K562 (cell line): ENCODE results near the gene IL1RAPL2. TPM values are rescaled to one million over a fixed set of nuclear protein-coding genes. Genes with fewer than 3 reads are reported as not detected.

Experiments
- ATAC-seq: fragments of 200-7000 bp; cut with Tn5 transposase; 3 replicates; pipeline ENCODE4 v1.9.1; 2020; ENCODE audit warnings: moderate library complexity
- BruUV-seq: library from RNA; stranded (reverse); fragments of 400-500 nt; replicated peaks from 2 replicates; lab custom pipeline; 2021; lab: Mats Ljungman, UMichigan
- CTCF ChIA-PET: fragments of 300-600 bp; formaldehyde crosslinking; extraction: SDS; loops from one replicate; lab custom pipeline; 2021; ENCODE audit warnings: low intra/inter-chr PET ratio; lab: Yijun Ruan, JAX
- POLR2A ChIA-PET: fragments of 300-600, 350-650 bp; sonication (Branson Sonifier 250); formaldehyde crosslinking; extraction: SDS; loops from one replicate; lab custom pipeline; 2021; ENCODE audit warnings: antibody characterized with exemption, inconsistent platforms; lab: Yijun Ruan, JAX
- DNase-seq, 4 experiments: peaks; one replicate each; pipeline versions ENCODE4 v3.0.0 to v3.0.0-alpha.2; 2011 to 2018; ENCODE audit warnings: low spot score in 3 of 4, mixed read lengths in 3 of 4; ENCODE audit errors: extremely low read depth in 1 of 4
- FAIRE-seq: peaks from 2 replicates; lab custom pipeline; 2011; peaks lifted over from hg19 to GRCh38; lab: Jason Lieb, UNC
- H2AFZ ChIP-seq: 2 replicates; pipeline ENCODE4 v1.6.0; 2011; ENCODE audit warnings: low read depth, low read length, control low read depth, inconsistent platforms
- H3K27ac ChIP-seq: fragments of 200-600 bp; 3 replicates; pipeline ENCODE4 v1.8.0; 2011; ENCODE audit warnings: low read depth, mild to moderate bottlenecking, control low read depth, inconsistent platforms, low read length, moderate library complexity, mixed read lengths; ENCODE audit errors: extremely low read depth
- H3K27me3 ChIP-seq, 2 experiments: fragments of 300-600 bp in 1 of 2; 2 replicates in 1 of 2; 3 replicates in 1 of 2; pipeline versions ENCODE4 v1.6.0 to v1.8.0; 2011; ENCODE audit warnings: inconsistent platforms in 2 of 2, low read length in 2 of 2, mild to moderate bottlenecking in 1 of 2, mixed read lengths in 1 of 2, moderate library complexity in 1 of 2; ENCODE audit not compliant: control insufficient read depth in 2 of 2, insufficient read depth in 2 of 2
- H3K36me3 ChIP-seq: fragments of 300-600 bp; 3 replicates; pipeline ENCODE4 v1.8.0; 2011; ENCODE audit warnings: mild to moderate bottlenecking, low read length, inconsistent platforms; ENCODE audit not compliant: control insufficient read depth, insufficient read depth
- H3K4me1 ChIP-seq, 2 experiments: fragments of 200-600 bp in 1 of 2; replicated peaks in 1 of 2; 2 replicates in 1 of 2; 3 replicates in 1 of 2; pipeline versions ENCODE4 v1.5.1 to v1.8.0; 2011; ENCODE audit warnings: inconsistent platforms in 2 of 2, low read length in 2 of 2, mild to moderate bottlenecking in 1 of 2, mixed read lengths in 1 of 2, moderate library complexity in 1 of 2; ENCODE audit not compliant: control insufficient read depth in 2 of 2, insufficient read depth in 2 of 2
- H3K4me2 ChIP-seq: 2 replicates; pipeline ENCODE4 v1.6.1; 2011; ENCODE audit warnings: low read length, control low read depth, inconsistent platforms, mixed read lengths; ENCODE audit not compliant: insufficient read depth
- H3K4me3 ChIP-seq: fragments of 200-600 bp; sonication (generic), shearing (Covaris generic); 2 replicates; pipeline ENCODE4 v1.5.1; 2016; ENCODE audit warnings: control low read depth, inconsistent platforms
- H3K79me2 ChIP-seq: fragments of 200-600 bp; 3 replicates; pipeline ENCODE4 v1.8.0; 2011; ENCODE audit warnings: low read length, inconsistent platforms; ENCODE audit not compliant: control insufficient read depth, insufficient read depth
- H3K9ac ChIP-seq, 2 experiments: 2 replicates each; pipeline versions ENCODE4 v1.6.0 to v1.6.1; 2011; ENCODE audit warnings: low read depth in 2 of 2, low read length in 2 of 2, control low read depth in 1 of 2, inconsistent platforms in 1 of 2, mild to moderate bottlenecking in 1 of 2, mixed read lengths in 1 of 2; ENCODE audit not compliant: insufficient read depth in 1 of 2
- H3K9me1 ChIP-seq: one replicate; pipeline ENCODE4 v1.6.0; 2011; ENCODE audit warnings: inconsistent platforms, mild to moderate bottlenecking, low read length, moderate library complexity; ENCODE audit not compliant: control insufficient read depth, insufficient read depth
- H3K9me3 ChIP-seq: replicated peaks from 2 replicates; pipeline ENCODE4 v1.5.1; 2011; ENCODE audit warnings: low read depth, low read length, inconsistent platforms; ENCODE audit not compliant: control insufficient read depth, insufficient read depth
- H4K20me1 ChIP-seq: replicated peaks from 2 replicates; pipeline ENCODE4 v1.6.1; 2011; ENCODE audit warnings: low read length, inconsistent platforms, mixed read lengths; ENCODE audit not compliant: control insufficient read depth, insufficient read depth
- BRD9 ChIP-seq: fragments of 450-650 bp; IDR thresholded peaks from 2 replicates; pipeline ENCODE4 v1.6.1; 2018; ENCODE audit warnings: low read depth; ENCODE audit not compliant: partially characterized antibody
- CCNT2 ChIP-seq: IDR thresholded peaks from 2 replicates; pipeline ENCODE4 v1.6.1; 2011; ENCODE audit warnings: borderline replicate concordance, low read depth, mild to moderate bottlenecking, moderate library complexity, mixed read lengths, low read length; ENCODE audit not compliant: insufficient read length; ENCODE audit errors: extremely low read depth
- CHCHD3 ChIP-seq: fragments of 250-450 bp; sonication (Bioruptor Pico); IDR thresholded peaks from 2 replicates; pipeline ENCODE4 v2.1.2; 2022; ENCODE audit warnings: mild to moderate bottlenecking
- CTCF ChIP-seq, 3 experiments: IDR thresholded peaks in 2 of 3; conservative IDR thresholded peaks in 1 of 3; 2 replicates each; pipeline ENCODE4 v1.5.1; 2011 to 2012; ENCODE audit warnings: low read length in 3 of 3, mild to moderate bottlenecking in 3 of 3, control low read depth in 2 of 3, improper control_type of control experiment in 1 of 3, inconsistent platforms in 1 of 3, low read depth in 1 of 3, mixed read lengths in 1 of 3, moderate library complexity in 1 of 3; ENCODE audit not compliant: insufficient read depth in 2 of 3
- FOXM1 ChIP-seq, 2 experiments: fragments of 450-650 bp in 1 of 2; sonication (generic) in 1 of 2; formaldehyde crosslinking in 1 of 2; IDR thresholded peaks; 2 replicates each; pipeline versions ENCODE4 v1.6.1 to v1.9.0; 2017 to 2022; ENCODE audit warnings: low read depth in 2 of 2, mild to moderate bottlenecking in 2 of 2, missing genetic modification reagents in 1 of 2, moderate library complexity in 1 of 2
- HNRNPH1 ChIP-seq: fragments of 200-400 bp; formaldehyde crosslinking; optimal IDR thresholded peaks from 2 replicates; pipeline ENCODE3; 2017; ENCODE audit warnings: low read depth, mild to moderate bottlenecking, low read length, moderate library complexity
- MTA2 ChIP-seq: fragments of 450-650 bp; IDR thresholded peaks from 2 replicates; pipeline ENCODE4 v1.6.1; 2016; ENCODE audit warnings: low read depth
- NCOA2 ChIP-seq, 2 experiments: fragments of 450-650 bp; IDR thresholded peaks; 2 replicates each; pipeline ENCODE4 v1.6.1; 2018; ENCODE audit warnings: mild to moderate bottlenecking in 2 of 2, moderate library complexity in 1 of 2; ENCODE audit not compliant: partially characterized antibody in 2 of 2
- RAD51 ChIP-seq: fragments of 450-650 bp; IDR thresholded peaks from 2 replicates; pipeline ENCODE4 v1.7.1; 2016; ENCODE audit warnings: low read depth, mild to moderate bottlenecking, borderline replicate concordance
- SIN3B ChIP-seq: fragments of 450-650 bp; IDR thresholded peaks from 2 replicates; pipeline ENCODE4 v1.6.1; 2017; ENCODE audit warnings: low read depth, mild to moderate bottlenecking, moderate library complexity
- SP2 ChIP-seq: IDR thresholded peaks from 2 replicates; pipeline ENCODE4 v1.6.1; 2011; ENCODE audit warnings: mild to moderate bottlenecking, low read depth, low read length, moderate library complexity; ENCODE audit not compliant: poor library complexity, severe bottlenecking; ENCODE audit errors: extremely low read depth
- THRAP3 ChIP-seq: fragments of 450-650 bp; IDR thresholded peaks from 2 replicates; pipeline ENCODE4 v1.6.1; 2016; ENCODE audit warnings: mild to moderate bottlenecking, inconsistent platforms, borderline replicate concordance
- YY1 ChIP-seq, 3 experiments: IDR thresholded peaks; 2 replicates each; pipeline ENCODE4 v1.6.1; 2011; ENCODE audit warnings: low read length in 2 of 3, mild to moderate bottlenecking in 2 of 3, moderate library complexity in 2 of 3, borderline replicate concordance in 1 of 3, control low read depth in 1 of 3, low read depth in 1 of 3; ENCODE audit not compliant: insufficient read depth in 3 of 3, insufficient replicate concordance in 2 of 3, control insufficient read depth in 1 of 3, insufficient read length in 1 of 3; ENCODE audit errors: extremely low read depth in 1 of 3
- ZNF586 ChIP-seq: fragments of 450-650 bp; formaldehyde crosslinking; conservative IDR thresholded peaks from 2 replicates; pipeline ENCODE4 v1.4.0; 2020; ENCODE audit warnings: mild to moderate bottlenecking, moderate library complexity
- WGBS: fragments of 100-300 bp; shearing (Covaris generic); methylation state at CpG from one replicate; pipeline ENCODE4 v1.1.6; 2016; ENCODE audit warnings: low coverage, mixed read lengths; ENCODE audit not compliant: insufficient coverage; ENCODE audit errors: missing lambda C conversion rate; 5-methylcytosine and 5-hydroxymethylcytosine counted together
- in situ Hi-C: fragments of 300-500 bp; cut with MboI; formaldehyde crosslinking; loops from 4 replicates; pipeline ENCODE4 v1.15.0; 2018; ENCODE audit warnings: inconsistent platforms, mixed read lengths
- intact Hi-C: fragments of 100-400 bp; cut with micrococcal nuclease; formaldehyde crosslinking; loops from 2 replicates; pipeline ENCODE4 v1.14.2; 2022
- polyA plus RNA-seq, 8 experiments: library from polyadenylated mRNA; depleted of rRNA in 4 of 8; stranded (reverse) in 5 of 8; unstranded in 3 of 8; fragments of >200 nt; fragmentation: Nextera tagmentation in 2 of 8; fragmentation: Illumina TruSeq in 1 of 8; extraction: Ambion mirVana in 2 of 8; extraction: Trizol in 1 of 8; gene quantifications; 2 replicates each; pipeline versions ENCODE4 v1.2.1 to v1.2.3, GENCODE V29; 2011 to 2014; ENCODE audit warnings: inconsistent platforms in 1 of 8, missing spikeins in 1 of 8
- total RNA-seq, 7 experiments: library from RNA; depleted of rRNA in 6 of 7; stranded (reverse); fragments of >200 nt in 6 of 7; fragmentation: Illumina TruSeq in 2 of 7; extraction: Trizol in 2 of 7; gene quantifications; 2 replicates each; pipeline versions ENCODE4 v1.2.1 to v1.2.3, GENCODE V29; 2011 to 2021; ENCODE audit warnings: low replicate concordance in 1 of 7
- TF ChIP-seq, protein P1 (sequence below): fragments of 450-650 bp; formaldehyde crosslinking; IDR thresholded peaks from 2 replicates; pipeline ENCODE4 v1.4.0; 2020; ENCODE audit warnings: mild to moderate bottlenecking

The IL1RAPL2 gene
- total and polyA plus RNA-seq, 9 of the 15 experiments (the other 6 are each of a cell fraction or from before 2014, with no cell fraction given) = not detected

- H3K79me2 ChIP-seq = no peaks in the 10 kb centered on the region
- H3K4me2 ChIP-seq = no peak overlapping the region
- WGBS = 0% methylated on average over 1 of the region's 1 CpG
- intact Hi-C loops (no loop called here), in situ Hi-C loops (no loop called here)
- no peak overlapping the region for H3K27ac ChIP-seq
- TF ChIP-seq ZNF586 (CRISPR knock-in tag) (no peak), SP2 (no peak), THRAP3 (no peak), SIN3B (no peak), CCNT2 (no peak), RAD51 (no peak), NCOA2 (IDR thresholded peaks at IDR 0.05; ENCODE audit: partially characterized antibody in 2 of 2) (no peak), MTA2 (no peak), HNRNPH1 (no peak), BRD9 (no peak), YY1 (IDR thresholded peaks at IDR 0.05; ENCODE audit: borderline replicate concordance in 1 of 3, control insufficient read depth in 1 of 3, extremely low read depth in 1 of 3, insufficient read depth in 3 of 3, insufficient read length in 1 of 3, insufficient replicate concordance in 2 of 3, low read depth in 1 of 3, low read length in 2 of 3) (no peak), CTCF (IDR thresholded peaks at IDR 0.05 in 2 of 3, conservative IDR thresholded peaks at IDR 0.05 in 1 of 3; ENCODE audit: insufficient read depth in 2 of 3, low read depth in 1 of 3, low read length in 3 of 3) (no peak), CHCHD3 (no peak), FOXM1 (IDR thresholded peaks at IDR 0.05; ENCODE audit: low read depth) (no peak), FOXM1 (CRISPR knock-in tag; IDR thresholded peaks at IDR 0.05; ENCODE audit: low read depth) (no peak)
- TF ChIP-seq, protein P1, sequence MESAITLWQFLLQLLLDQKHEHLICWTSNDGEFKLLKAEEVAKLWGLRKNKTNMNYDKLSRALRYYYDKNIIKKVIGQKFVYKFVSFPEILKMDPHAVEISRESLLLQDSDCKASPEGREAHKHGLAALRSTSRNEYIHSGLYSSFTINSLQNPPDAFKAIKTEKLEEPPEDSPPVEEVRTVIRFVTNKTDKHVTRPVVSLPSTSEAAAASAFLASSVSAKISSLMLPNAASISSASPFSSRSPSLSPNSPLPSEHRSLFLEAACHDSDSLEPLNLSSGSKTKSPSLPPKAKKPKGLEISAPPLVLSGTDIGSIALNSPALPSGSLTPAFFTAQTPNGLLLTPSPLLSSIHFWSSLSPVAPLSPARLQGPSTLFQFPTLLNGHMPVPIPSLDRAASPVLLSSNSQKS (CRISPR knock-in tag) = no peak
- BruUV-seq = no TSS peak
- H3K27me3 ChIP-seq = no peaks in the 10 kb centered on the region
- no peaks in the 10 kb centered on the region for H3K9me1 ChIP-seq
- no peak overlapping the region for H2AFZ ChIP-seq
- H3K4me3 ChIP-seq = no peak overlapping the region
- no peaks in the 10 kb centered on the region for H3K4me1 ChIP-seq
- CTCF ChIA-PET = no interaction called here
- H3K9ac ChIP-seq = no peak overlapping the region
- H3K9me3 ChIP-seq = no peaks in the 10 kb centered on the region
- ATAC-seq (no peak), DNase-seq (no peak), FAIRE-seq (no peak)
- H3K36me3 ChIP-seq = no peaks in the 10 kb centered on the region
- POLR2A ChIA-PET = interaction anchor here (1.2 kb wide), 1 partner anchor 19 kb away, joined by 3 read pairs; no protein-coding TSS in a partner anchor
- H4K20me1 ChIP-seq = no peaks in the 10 kb centered on the region
Measured at GRCh38 chrX:105461016-105461415, 895.0 kb downstream of the IL1RAPL2 start.
